Measurements from ENCODE around the gene RIN2.
"Not testable (repeated sequence)": the region's sequence is repeated elsewhere in the genome, so short reads cannot be mapped to it uniquely, and the experiment has no call there.

The RIN2 gene

DNA sequence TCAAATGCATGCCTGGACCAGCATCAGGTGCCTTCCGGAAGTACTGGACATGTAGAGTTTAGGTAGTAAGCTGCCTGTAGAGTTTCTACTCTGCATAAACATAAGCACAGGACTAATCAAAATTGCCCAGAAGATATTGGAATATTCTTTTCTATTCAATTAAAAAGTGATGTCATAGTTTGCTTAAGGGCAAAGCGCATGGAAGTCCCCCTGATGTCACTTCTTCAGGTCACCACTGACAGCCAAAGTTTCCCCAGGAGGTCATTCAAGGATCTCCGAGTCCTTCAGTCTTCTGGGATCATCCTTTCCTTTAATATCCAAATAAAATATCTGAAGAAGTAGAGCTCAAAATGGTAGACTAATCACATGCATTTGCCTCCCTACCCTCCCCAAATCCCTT is 17.5 kb upstream of the RIN2 start:
- no peak for DNase-seq

- DNase-seq = no peak
Measured at GRCh38 chr20:19741924-19742323, 16.1 kb upstream of the RIN2 start.

- no peak for DNase-seq
Measured at GRCh38 chr20:19742974-19743639, 15.0 kb upstream of the RIN2 start.

GRCh38 chr20:19743640-19743995 is 14.4 kb upstream of the RIN2 start:
- no peak for DNase-seq

GRCh38 chr20:19745106-19745505 is 13.0 kb upstream of the RIN2 start:
- DNase-seq = no peak

DNA sequence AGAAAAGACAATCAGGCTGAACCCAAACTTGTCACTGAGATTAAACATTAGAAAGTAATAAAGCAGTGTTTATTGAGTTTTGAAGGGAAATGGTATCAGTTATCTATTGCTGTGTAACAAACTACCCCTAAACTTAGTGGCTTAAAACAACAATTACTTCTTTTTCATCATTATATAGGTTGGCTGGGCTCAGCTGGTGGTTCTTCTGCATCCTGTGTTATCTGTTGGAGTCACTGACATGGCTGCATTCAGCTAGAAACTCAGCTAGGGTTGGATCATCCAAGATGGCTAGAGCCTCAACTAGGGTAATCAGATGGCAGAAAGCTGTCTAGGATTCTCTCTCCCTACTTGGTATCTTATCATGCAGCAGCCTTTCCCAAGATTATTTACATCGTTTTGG is 12.5 kb upstream of the RIN2 start:
- no peak for DNase-seq

GRCh38 chr20:19746396-19746795 is 11.7 kb upstream of the RIN2 start:
- DNase-seq = no peak

- DNase-seq = no peak
Measured at GRCh38 chr20:19747903-19748302, 10.2 kb upstream of the RIN2 start.

DNA sequence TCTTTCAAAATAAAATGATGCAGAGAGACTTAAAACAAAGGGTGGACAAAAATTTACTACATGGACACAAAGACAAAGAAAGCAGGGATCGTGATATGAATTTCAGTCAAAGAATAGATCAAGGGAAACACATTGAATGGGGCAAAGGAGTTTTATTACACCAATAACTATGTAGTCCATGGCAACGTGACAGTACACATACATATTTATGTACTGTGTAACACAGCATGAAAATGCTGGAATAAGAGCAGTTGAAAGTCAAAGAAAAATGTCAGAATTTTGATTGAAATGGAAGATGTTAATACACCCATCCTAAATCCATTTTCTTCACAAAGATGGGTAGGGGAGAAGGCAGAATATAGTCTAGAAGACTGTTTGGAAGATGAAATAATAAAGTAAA is 9.4 kb upstream of the RIN2 start:
- no peak for DNase-seq

DNA sequence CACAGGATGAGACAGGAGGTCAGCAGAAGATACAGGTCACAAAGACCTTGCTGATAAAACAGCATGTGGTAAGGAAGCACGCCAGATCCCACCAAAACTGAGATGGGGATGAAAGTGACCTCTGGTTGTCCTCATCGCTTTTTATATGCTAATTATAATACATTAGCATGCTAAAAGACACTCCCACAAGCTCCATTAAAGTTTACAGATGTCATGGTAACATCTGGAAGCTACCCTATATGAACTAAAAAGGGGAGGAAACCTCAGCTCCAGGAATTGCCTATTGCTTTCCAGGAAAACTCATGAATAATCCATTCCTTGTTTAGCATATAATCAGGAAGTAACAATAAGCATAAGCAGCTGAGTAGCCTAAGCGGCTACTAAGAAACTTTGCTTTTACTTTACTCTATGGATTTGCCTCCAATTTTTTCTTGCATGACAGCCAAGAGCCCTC is 8.4 kb upstream of the RIN2 start:
- no peak for DNase-seq

DNA sequence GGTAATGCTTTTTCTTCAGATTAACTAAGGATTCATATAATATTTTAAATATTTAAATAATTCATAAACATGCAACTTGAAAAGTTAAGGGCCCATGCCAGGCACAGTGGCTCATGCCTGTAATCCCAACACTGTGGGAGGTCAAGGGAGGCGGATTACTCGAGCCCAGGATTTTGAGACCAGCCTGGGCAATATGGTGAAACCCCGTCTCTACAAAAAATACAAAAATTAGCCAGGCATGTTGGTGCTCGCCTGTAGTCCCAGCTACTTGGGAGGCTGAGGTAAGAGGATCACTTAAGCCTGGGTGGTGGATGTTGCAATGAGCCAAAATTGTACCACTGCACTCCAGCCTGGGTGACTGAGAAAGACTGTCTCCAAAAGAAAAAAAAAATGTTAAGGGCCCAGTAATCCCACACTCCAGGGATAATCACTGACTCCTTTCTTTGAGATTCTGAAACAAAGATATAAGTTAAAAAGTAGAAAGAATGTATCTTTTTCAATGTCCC is 7.9 kb upstream of the RIN2 start:
- DNase-seq = no peak

DNA sequence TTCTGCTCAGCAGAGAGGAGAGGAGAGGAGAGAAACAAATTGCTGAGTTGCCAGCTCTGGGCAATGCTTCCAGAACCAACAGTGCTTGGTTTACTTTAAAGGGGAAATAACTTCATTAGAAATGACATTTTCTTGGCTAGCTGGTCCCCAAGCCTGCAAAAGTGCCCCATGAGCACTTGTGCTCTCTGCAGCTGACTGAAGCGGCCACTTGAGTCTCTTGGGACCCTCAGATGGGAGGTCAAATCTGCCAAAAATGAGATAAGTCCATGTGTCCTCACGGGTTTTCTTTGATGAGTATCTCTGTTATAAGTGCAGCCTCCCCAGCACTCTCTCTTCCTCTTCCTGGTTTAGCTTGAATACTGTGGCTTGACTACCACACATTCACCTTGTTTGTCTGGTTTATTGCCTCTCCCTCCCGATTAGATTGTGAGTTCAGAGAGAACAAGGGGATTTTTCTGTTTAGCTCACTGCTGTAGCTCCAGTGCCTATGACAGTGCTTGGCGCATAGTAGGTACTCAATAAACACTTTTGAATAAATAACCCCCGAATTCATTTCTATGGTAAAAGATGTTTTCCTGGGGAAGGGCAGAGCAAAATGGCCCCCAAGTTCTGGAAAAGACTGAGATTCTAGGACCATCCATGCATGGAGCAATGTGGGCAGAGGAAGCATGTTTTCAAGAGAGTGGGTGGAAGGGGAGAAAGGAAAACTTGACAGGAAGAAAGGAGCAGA is 7.0 kb upstream of the RIN2 start:
- DNase-seq = no peak

DNA sequence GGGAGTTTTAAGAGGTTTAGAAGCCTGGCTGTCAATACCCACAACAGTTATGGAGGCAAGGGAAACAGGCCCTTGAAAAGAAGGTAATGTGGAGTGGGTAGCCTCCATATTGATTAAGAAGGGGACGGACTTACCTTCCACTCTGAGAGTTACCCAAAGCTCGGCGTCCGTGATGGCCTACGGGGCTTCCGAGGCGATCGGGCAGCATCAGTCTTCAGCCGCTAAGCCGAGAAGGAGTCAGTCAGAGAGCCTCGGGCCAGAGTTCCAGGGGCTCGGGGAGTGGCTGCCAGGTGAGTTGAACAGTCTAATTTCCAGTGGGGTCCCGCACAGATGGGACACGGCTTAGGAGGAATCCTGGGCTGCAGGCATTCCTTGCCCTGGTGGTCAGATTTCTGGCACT is 3.9 kb upstream of the RIN2 start:
- not testable (repeated sequence) for DNase-seq

- no peak for DNase-seq
Measured at GRCh38 chr20:19756761-19757486, 1.1 kb upstream of the RIN2 start.

GRCh38 chr20:19757487-19758132 is 448 bp upstream of the RIN2 start:
- DNase-seq = no peak

DNA sequence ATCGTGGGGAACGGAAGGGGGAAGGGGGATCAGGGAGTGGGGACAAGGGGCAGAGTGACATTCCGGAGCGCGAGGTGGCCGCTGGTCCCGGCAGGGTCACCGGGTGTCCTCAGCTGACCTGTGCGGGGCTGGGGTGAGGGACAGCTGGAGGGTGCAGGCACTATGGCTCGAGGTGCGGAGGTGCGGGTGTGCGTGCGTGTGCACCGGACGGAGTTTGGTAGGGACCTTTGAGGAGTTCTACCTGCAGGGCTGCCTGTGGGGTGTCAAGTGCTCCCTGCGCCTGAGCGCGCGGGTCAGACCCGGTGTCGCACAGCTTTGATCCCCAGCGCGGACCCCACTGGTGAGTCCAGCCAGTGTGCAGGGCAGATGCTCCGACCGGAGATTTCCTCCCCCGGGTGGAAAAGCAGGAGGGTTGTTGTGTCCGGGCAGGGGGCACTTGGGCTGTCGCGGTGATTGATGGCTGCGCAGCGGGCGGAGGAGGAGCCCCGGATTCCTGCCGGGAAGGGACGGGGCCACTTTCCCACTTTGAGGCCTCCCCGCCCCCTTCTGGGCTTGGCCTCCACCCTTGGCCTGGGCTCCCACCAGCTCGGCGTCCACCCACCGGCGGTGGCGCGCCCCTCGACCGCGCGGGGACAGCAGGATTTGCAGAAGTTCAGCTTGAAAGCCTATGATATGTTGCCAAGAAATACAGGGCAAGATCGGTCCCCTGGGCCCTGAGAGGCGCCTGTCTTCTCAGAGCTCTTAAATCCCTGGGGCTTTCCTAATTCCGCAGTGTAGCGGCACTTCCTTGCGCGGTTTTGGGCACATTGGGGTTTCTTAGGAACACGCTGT is 658 bp downstream of the RIN2 start:
- DNase-seq = no peak

DNA sequence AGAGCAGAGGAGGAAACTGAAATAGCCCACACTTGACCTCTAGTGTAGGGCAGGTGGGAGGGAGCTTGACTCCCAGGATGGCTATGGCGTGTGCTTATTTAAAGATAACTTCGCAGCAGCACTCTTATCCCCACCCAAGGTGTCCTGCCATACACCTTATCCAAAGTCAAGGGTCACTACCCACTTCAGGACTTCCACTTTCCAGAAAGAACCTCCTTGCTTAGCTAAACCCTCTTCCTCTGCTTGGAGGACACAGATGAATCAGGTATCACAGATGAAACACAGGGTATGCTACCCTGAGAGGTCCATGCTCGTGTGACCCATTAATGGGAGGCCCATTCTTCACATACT is 2.3 kb downstream of the RIN2 start:
- no peak for DNase-seq

GRCh38 chr20:19761326-19761725 is 3.3 kb downstream of the RIN2 start:
- DNase-seq = no peak

- no peak for DNase-seq
Measured at GRCh38 chr20:19761841-19762240, 3.8 kb downstream of the RIN2 start.

GRCh38 chr20:19764207-19764606 is 6.1 kb downstream of the RIN2 start:
- DNase-seq = no peak

- no peak for DNase-seq
Measured at GRCh38 chr20:19765266-19765665, 7.2 kb downstream of the RIN2 start.

DNA sequence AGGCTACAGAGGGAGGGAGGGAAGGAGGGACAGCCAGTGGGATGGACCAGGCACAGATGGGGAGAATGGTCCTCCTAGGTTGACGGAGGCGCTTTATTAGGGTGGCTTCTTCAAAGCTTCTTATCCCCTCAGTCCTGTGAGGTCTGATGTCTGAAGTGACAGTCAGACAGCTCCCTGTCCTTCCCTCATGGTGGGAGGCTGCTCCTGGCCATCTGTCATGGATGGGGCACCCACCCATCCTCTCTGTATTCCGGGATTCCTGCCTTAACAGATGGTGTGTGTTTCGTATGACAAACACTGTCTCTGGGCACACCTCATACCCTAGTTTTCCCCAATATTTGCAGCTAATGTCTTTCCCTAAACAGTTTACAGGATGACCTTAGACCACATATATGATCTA is 7.9 kb downstream of the RIN2 start:
- no peak for DNase-seq

- DNase-seq = no peak
Measured at GRCh38 chr20:19767070-19767469, 9.0 kb downstream of the RIN2 start.
